C4-2B (cell line): Measurements from ENCODE around the gene YLPM1.

Experiments
- ZFX ChIP-seq: fragments of 450-650 bp; IDR thresholded peaks from 2 replicates; pipeline ENCODE4 v1.6.1; 2017
- TF ChIP-seq, protein P1 (sequence below): fragments of 450-650 bp; conservative IDR thresholded peaks from 2 replicates; pipeline ENCODE4 v1.5.1; 2017; ENCODE audit warnings: mild to moderate bottlenecking

DNA sequence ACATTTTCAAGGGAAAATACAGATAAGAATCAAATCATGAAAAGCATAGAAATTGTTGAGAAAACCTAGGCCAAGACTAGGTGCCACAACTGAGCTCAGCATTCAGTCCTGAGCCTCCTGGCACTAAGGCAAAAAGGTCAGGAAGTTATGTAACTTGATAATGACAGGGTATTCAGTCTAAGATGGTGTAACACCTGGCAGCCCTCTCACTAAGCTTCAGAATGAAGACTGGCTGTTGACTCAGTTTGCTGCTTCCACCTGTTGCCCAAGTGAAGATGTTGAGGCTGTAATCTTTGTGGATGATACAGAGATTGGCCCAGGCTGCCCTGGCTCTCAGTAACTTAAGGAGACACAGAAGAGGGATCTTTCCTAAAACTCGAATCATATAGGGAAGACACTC lies 93.2 kb downstream of the YLPM1 start:
- TF ChIP-seq, protein P1, sequence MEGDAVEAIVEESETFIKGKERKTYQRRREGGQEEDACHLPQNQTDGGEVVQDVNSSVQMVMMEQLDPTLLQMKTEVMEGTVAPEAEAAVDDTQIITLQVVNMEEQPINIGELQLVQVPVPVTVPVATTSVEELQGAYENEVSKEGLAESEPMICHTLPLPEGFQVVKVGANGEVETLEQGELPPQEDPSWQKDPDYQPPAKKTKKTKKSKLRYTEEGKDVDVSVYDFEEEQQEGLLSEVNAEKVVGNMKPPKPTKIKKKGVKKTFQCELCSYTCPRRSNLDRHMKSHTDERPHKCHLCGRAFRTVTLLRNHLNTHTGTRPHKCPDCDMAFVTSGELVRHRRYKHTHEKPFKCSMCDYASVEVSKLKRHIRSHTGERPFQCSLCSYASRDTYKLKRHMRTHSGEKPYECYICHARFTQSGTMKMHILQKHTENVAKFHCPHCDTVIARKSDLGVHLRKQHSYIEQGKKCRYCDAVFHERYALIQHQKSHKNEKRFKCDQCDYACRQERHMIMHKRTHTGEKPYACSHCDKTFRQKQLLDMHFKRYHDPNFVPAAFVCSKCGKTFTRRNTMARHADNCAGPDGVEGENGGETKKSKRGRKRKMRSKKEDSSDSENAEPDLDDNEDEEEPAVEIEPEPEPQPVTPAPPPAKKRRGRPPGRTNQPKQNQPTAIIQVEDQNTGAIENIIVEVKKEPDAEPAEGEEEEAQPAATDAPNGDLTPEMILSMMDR = no peak
- no peak for TF ChIP-seq ZFX
